Neural cell (in vitro differentiated cells): Measurements from ENCODE around the gene TSNAXIP1.

Source experiments
- CTCF ChIP-seq: fragments of 450-650 bp; IDR thresholded peaks from 2 replicates; pipeline ENCODE4 v1.5.1; 2014; ENCODE audit warnings: antibody characterized with exemption, mild to moderate bottlenecking, moderate library complexity; ENCODE audit not compliant: poor library complexity, severe bottlenecking
- EP300 ChIP-seq: fragments of 450-650 bp; conservative IDR thresholded peaks from 2 replicates; pipeline ENCODE4 v1.6.1; 2014; ENCODE audit warnings: antibody characterized with exemption, mild to moderate bottlenecking, moderate library complexity; ENCODE audit not compliant: poor library complexity, severe bottlenecking
- POLR2AphosphoS5 ChIP-seq: IDR thresholded peaks from 2 replicates; pipeline ENCODE4 v1.6.1; 2012
- SMC3 ChIP-seq: fragments of 450-650 bp; conservative IDR thresholded peaks from 2 replicates; pipeline ENCODE4 v1.6.1; 2014; ENCODE audit warnings: antibody characterized with exemption, mild to moderate bottlenecking, moderate library complexity; ENCODE audit not compliant: poor library complexity

- no peak for TF ChIP-seq EP300
- no peak for TF ChIP-seq CTCF
- no peak for TF ChIP-seq SMC3
- TF ChIP-seq POLR2AphosphoS5, result no peak
These were observed 20.2 kb upstream of the TSNAXIP1 start for GRCh38 chr16:67786491-67786890.
